OCI-M1 (cell line): Measurements from ENCODE around the gene CLIP1.
"Not testable (repeated sequence)": the region's sequence is repeated elsewhere in the genome, so short reads cannot be mapped to it uniquely, and the experiment has no call there.

Source experiments
- DNase-seq: peaks from one replicate; lab custom pipeline; 2025; lab: John Stamatoyannopoulos, UW

The CLIP1 gene

GRCh38 chr12:122395319-122395718 is 27.1 kb downstream of the CLIP1 start:
- no peak for DNase-seq

GRCh38 chr12:122394626-122395194 is 27.8 kb downstream of the CLIP1 start:
- DNase-seq, result no peak

DNA sequence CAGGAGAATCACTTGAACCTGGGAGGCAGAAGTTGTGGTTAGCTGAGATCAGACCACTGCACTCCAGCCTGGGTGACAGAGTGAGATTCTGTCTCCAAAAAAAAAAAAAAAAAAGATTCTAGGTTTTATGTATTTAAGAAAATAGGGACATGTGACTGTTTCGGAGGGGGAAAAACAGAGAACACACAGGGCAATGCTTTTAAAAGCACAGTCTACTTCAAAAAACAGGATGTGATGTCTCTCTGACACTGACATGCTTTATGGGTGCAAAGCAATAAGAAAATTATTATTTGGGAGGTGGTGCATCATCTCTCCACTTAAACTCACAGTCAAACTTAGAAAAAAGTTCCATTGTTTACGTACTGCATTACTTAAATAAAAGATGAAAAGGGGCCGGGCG is 28.7 kb downstream of the CLIP1 start:
- no peak for DNase-seq

DNA sequence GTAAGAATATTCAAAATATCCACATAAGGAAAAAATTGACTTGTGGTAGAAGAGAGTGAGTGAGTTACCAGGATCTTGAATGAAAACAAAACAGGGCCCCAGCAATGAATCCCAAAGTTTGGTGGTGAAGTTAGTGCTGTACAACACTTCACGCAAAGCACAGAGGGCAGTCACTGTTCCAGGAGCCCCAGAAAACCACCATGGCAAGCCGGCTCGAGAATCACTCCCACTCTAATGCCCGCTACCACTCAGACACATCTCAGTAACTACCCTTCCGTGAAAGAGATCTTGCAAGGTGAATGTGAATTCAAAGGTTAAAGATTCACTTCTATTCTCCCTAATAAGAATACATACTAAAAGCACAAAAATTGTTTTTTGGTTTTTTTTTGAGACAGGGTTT is 30.1 kb downstream of the CLIP1 start:
- no peak for DNase-seq

GRCh38 chr12:122389677-122390076 is 32.8 kb downstream of the CLIP1 start:
- no peak for DNase-seq

DNA sequence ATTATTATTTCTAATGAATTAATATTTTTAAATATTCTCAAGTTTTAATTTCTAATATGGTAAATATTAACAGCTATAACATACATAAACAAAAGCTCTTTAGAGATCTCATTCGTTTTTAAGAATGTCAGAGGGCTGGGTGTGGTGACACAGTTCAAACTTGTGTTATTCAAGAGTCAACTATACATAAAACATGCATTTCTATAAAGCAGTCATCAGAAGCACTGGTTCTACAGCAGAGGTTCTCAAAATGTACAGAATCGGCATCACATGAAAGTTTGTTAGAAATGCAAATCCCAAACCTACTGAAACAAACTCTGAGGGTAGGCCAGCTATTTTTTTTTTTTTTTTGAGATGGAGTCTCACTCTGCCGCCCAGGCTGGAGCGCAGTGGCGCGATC is 34.6 kb downstream of the CLIP1 start:
- no peak for DNase-seq

- DNase-seq, result no peak
Measured at GRCh38 chr12:122385171-122386016, 37.1 kb downstream of the CLIP1 start.

DNA sequence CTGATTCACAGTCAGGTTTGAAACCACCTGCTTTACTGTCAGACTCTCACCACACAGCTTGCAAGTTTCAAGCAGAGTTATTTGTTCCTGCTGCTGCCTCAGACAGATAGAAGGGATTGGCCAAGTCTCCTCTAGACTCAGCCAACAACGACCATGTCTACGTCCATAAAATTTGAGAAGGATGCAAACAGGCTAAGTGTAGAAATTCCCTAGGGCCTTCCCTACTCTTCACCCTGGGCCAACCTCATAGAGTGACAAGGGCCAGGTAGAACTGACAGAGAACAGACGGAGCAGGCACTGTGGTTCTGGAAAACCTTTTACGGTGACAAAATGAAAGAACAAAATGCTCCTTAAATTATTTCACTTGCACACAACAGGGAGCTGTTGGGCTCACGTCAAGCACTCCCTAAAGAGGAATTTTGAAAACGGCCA is 39.5 kb downstream of the CLIP1 start:
- DNase-seq, result no peak

- peak; percentile 44 for DNase-seq
Measured at GRCh38 chr12:122381021-122381420, 41.4 kb downstream of the CLIP1 start.

- not testable (repeated sequence) for DNase-seq
Measured at GRCh38 chr12:122376751-122377150, 45.7 kb downstream of the CLIP1 start.

GRCh38 chr12:122374707-122375106 is 47.8 kb downstream of the CLIP1 start:
- DNase-seq, result no peak

DNA sequence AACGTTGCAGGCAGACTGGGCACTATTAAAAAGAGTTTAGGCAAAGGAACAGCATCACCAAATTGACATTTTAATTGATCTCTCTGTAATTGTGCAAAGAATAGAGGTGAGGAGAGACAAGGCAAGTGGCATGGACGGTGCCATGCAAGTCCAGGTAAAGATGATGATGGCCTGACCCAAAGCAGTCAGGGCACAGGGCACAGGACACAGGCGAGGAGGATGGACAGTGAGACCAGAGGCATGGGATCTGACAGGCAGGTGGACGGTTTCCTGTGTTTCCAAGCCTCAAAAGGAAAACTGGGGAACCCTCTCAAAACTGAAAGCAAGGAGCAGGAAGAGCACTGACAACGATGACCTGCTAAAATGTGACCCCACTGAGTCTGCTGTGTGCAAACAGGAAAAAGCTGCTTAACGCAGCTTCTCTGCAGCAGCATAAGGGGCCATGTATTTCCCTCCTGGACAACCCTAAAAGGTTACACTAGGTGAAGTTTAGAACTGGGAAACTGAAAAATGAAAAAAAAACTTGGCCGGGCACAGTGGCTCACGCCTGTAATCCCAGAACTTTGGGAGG is 50.9 kb downstream of the CLIP1 start:
- no peak for DNase-seq

DNA sequence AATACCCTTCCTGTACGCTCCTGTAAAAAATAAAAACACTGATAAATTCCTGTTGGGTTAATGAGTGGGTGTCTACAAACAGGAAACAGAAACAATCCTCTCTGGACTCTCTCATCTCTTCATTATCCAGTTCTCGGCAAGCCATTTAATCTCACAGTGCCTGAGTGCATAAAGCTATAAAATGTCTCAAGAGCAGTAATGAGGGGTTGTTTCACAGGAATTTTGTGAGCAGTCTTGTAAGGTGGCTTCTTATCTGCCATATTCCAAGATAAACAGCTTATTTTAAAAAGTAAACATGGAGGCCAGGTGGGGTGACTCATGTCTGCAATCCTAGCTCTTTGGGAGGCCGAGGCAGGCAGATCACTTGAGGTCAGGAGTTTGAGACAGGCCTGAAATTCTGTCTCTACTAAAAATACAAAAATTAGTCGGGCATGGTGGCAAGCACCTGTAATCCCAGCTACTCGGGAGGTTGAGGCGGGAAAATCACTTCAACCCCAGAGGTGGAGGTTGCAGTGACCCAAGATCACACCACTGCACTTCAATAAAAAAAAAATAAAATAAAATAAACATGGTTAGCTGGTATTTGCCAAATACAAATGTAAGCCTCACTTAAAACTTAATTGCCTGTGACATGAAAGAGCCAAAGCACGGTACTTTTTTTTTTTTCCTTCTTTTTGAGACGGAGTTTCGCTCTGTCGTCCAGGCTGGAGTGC is 54.0 kb downstream of the CLIP1 start:
- no peak for DNase-seq

DNA sequence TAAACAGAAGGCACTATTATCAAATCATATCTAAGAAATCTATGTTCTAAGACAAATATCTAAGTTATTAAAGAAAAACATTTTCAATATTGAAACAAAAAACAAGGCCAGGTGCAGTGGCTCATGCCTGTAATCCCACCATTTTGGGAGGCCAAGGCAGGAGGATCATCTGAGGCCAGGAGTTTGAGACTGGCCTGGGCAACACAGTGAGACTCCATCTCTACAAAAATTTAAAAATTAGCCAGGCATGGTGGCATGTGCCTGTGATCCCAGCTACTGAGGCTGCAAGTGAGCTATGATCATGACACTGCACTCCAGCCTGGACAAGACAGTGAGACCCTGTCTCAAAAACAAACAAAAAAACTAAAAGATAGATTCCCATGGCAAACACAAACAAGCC is 54.8 kb downstream of the CLIP1 start:
- DNase-seq, result not testable (repeated sequence)

GRCh38 chr12:122366685-122367475 is 55.6 kb downstream of the CLIP1 start:
- peak; percentile 82 for DNase-seq

DNA sequence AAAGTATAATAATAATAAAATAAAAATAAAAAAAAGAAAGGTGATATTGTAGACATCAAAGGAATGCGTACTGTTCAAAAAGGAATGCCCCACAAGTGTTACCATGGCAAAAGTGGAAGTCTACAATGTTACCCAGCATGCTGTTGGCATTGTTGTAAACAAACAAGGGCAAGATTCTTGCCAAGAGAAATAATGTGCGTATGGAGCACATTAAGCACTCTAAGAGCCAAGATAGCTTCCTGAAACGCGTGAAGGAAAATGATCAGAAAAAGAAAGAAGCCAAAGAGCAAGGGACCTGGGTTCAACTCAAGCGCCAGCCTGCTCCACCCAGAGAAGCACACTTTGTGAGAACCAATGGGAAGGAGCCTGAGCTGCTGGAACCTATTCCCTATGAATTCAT is 57.2 kb downstream of the CLIP1 start:
- DNase-seq, result not testable (repeated sequence)

DNA sequence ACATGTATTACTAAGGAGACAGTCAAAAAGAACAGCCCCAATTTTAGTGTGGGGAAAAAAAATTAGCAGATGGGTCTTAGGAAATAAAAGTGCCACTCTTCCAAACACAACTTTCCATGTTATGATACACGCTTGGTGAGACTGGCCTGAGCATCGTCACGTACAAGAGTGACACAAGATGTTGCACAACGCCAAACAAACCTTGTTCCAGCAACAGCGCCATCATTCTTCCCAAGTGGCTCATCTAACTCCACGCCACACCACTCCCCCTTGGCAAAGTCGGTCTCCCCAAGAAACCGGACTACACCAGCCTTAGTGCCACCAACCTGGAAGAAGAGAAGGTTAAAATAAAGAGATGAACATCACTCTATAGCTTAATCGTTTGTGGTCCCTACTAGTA is 58.7 kb downstream of the CLIP1 start:
- DNase-seq, result no peak

DNA sequence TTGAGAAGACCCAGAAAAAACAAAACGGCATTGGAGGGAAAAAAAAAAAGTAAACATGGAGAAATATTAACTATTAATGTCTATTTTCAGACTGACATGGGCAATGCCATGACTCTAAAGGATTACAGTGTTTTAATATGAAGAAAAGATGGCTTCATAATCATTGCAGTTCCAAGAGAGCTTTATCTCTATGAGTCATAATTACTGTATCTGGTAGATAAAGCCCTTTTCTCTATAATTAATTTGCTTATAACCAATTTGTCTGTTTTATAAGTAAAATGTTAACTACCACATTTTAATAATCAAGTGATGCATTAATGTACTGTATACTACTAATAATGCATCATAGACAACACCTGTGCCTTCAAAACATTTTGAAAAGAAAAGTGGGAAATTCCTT is 59.7 kb downstream of the CLIP1 start:
- no peak for DNase-seq

- not testable (repeated sequence) for DNase-seq
Measured at GRCh38 chr12:122358403-122358802, 64.1 kb downstream of the CLIP1 start.

DNA sequence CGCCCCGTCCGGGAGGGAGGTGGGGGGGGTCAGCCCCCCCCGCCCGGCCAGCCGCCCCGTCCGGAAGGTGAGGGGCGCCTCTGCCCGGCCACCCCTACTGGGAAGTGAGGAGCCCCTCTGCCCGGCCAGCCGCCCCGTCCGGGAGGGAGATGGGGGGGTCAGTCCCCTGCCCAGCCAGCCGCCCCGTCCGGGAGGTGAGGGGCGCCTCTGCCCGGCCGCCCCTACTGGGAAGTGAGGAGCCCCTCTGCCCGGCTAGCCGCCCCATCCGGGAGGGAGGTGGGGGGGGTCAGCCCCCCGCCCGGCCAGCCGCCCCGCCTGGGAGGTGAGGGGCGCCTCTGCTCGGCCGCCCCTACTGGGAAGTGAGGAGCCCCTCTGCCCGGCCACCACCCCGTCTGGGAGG is 64.9 kb downstream of the CLIP1 start:
- DNase-seq, result not testable (repeated sequence)

GRCh38 chr12:122356991-122357390 is 65.5 kb downstream of the CLIP1 start:
- DNase-seq, result not testable (repeated sequence)

- DNase-seq, result peak; percentile 83
Measured at GRCh38 chr12:122356192-122356635, 66.3 kb downstream of the CLIP1 start.
